Measurements from ENCODE around the gene RIOX2. TPM values are rescaled to one million over a fixed set of nuclear protein-coding genes. Genes with fewer than 3 reads are reported as not detected.

The RIOX2 gene
- total RNA-seq, 2 donors from 2014 or later, result 12.5 to 13.6 TPM

DNA sequence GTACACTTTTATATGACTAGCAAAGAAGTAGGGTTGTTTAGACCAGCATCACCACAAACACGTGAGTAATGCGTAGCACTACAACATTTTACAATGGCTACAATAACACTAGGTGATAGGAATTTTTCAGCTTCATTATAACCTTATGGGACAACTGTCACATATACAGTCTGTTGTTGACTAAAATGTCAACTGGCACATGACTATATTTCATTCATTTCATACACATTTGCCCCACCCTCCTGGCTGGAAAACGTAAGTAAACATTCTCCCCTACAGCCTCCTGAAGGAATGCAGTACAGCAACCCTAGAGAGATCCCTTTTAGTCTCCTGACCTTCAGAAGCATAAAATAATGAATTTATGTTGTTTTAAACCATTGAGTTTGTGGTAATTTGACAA lies 16.2 kb downstream of the RIOX2 start:
- WGBS, 2 experiments (ENCODE audit: insufficient coverage in 1 of 2, insufficient read length in 1 of 2), result 98 to 100% methylated on average over 2 to 3 of the region's 3 CpGs
- no peak overlapping the region for H3K9ac ChIP-seq (ENCODE audit: extremely low read depth, low read length, poor library complexity, severe bottlenecking)
- H3K27ac ChIP-seq (ENCODE audit: low read depth, low read length), result no peak overlapping the region
- Mint-ChIP-seq H3K27me3 (ENCODE audit: insufficient read depth) (no peaks in the 10 kb centered on the region), H3K4me1 (no peaks in the 10 kb centered on the region), H3K9me3 (no peaks in the 10 kb centered on the region), H3K36me3 (ENCODE audit: low read depth) (peaks cover 21% of the 10 kb centered on the region), H3K27ac (no peak overlapping the region), H3K4me3 (no peak overlapping the region)
- H3K27me3 ChIP-seq (ENCODE audit: control insufficient read depth, insufficient read depth, low read length, poor library complexity, severe bottlenecking), result no peaks in the 10 kb centered on the region
- H3K36me3 ChIP-seq (ENCODE audit: control insufficient read depth, insufficient read depth, low read length), result no peaks in the 10 kb centered on the region
- H3K9me3 ChIP-seq (ENCODE audit: control insufficient read depth, low read length), result no peaks in the 10 kb centered on the region
- no peaks in the 10 kb centered on the region for H3K4me1 ChIP-seq (ENCODE audit: control insufficient read depth, insufficient read depth, low read length)
- TF ChIP-seq, protein P1, sequence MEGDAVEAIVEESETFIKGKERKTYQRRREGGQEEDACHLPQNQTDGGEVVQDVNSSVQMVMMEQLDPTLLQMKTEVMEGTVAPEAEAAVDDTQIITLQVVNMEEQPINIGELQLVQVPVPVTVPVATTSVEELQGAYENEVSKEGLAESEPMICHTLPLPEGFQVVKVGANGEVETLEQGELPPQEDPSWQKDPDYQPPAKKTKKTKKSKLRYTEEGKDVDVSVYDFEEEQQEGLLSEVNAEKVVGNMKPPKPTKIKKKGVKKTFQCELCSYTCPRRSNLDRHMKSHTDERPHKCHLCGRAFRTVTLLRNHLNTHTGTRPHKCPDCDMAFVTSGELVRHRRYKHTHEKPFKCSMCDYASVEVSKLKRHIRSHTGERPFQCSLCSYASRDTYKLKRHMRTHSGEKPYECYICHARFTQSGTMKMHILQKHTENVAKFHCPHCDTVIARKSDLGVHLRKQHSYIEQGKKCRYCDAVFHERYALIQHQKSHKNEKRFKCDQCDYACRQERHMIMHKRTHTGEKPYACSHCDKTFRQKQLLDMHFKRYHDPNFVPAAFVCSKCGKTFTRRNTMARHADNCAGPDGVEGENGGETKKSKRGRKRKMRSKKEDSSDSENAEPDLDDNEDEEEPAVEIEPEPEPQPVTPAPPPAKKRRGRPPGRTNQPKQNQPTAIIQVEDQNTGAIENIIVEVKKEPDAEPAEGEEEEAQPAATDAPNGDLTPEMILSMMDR (conservative IDR thresholded peaks at IDR 0.05), result no peak
- no peak for DNase-seq
- no peak overlapping the region for H3K4me3 ChIP-seq (ENCODE audit: low read length)

DNA sequence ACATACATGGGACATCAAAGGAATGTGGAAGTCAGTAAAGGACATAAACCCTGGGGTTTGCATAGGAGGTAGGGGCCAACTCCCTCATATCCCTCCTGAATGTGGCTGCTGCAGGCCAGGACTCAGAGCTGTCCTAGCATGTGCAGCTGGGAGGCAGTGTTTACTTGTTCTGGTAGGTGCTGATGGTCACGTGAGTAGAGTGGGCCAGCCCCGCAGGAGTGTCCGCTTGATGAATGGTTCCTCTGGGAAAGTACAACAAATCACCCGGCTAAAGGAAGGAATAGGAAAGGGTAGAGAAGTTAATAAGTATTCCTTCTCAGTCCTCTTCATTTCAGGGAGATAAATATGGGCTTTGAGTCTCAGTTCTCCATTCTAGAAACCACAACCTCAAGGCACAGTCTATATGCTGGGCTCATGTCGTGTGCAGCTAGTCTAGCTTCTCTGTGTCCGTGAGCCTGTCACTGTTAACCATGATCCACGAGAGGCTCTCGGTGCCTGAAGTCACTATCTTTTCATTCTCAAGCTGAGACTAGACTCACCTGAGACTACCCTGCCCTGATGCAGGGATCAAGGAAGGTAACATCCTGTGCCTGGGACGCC lies 17.9 kb downstream of the RIOX2 start:
- no peaks in the 10 kb centered on the region for H3K4me1 ChIP-seq (ENCODE audit: control insufficient read depth, insufficient read depth, low read length)
- no peaks in the 10 kb centered on the region for H3K9me3 Mint-ChIP-seq
- no peaks in the 10 kb centered on the region for H3K27me3 Mint-ChIP-seq (ENCODE audit: insufficient read depth)
- H3K36me3 ChIP-seq (ENCODE audit: control insufficient read depth, insufficient read depth, low read length), result no peaks in the 10 kb centered on the region
- 90 to 95% methylated on average over 4 to 9 of the region's 9 CpGs for WGBS, 2 experiments (ENCODE audit: insufficient coverage in 1 of 2, insufficient read length in 1 of 2)
- TF ChIP-seq, protein P1 (conservative IDR thresholded peaks at IDR 0.05), result no peak
- H3K27ac ChIP-seq (ENCODE audit: low read depth, low read length), result no peak overlapping the region
- H3K9me3 ChIP-seq (ENCODE audit: control insufficient read depth, low read length), result no peaks in the 10 kb centered on the region
- peaks cover 21% of the 10 kb centered on the region for H3K36me3 Mint-ChIP-seq (ENCODE audit: low read depth)
- H3K27ac Mint-ChIP-seq, result no peak overlapping the region
- no peak overlapping the region for H3K9ac ChIP-seq (ENCODE audit: extremely low read depth, low read length, poor library complexity, severe bottlenecking)
- no peak overlapping the region for H3K4me3 ChIP-seq (ENCODE audit: low read length)
- no peak overlapping the region for H3K4me3 Mint-ChIP-seq
- no peaks in the 10 kb centered on the region for H3K4me1 Mint-ChIP-seq
- no peak for DNase-seq
- H3K27me3 ChIP-seq (ENCODE audit: control insufficient read depth, insufficient read depth, low read length, poor library complexity, severe bottlenecking), result no peaks in the 10 kb centered on the region

DNA sequence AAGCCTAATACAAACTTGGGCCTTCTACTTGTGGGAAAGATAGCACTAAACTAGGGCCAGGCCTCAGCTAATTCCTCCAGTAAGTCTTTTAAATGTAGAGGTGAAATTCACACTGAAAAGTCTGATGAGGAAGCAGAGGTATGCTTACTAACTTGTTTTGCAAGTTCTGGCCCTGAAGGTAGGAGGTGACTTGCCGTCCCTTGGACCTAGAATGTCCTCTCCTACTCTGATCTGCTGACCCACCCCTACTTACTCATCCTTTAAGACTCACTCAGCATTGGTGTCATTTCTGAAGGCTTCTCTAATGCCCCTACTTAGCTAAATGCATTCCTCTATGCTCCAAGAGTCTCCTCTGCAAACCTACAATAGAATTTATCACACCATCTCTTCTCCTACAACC lies 19.4 kb downstream of the RIOX2 start:
- Mint-ChIP-seq H3K27ac (no peak overlapping the region), H3K9me3 (no peaks in the 10 kb centered on the region), H3K27me3 (ENCODE audit: insufficient read depth) (no peaks in the 10 kb centered on the region), H3K4me1 (no peaks in the 10 kb centered on the region), H3K4me3 (no peak overlapping the region), H3K36me3 (ENCODE audit: low read depth) (peaks cover 16% of the 10 kb centered on the region)
- Histone ChIP-seq H3K4me3 (ENCODE audit: low read length) (no peak overlapping the region), H3K27me3 (ENCODE audit: control insufficient read depth, insufficient read depth, low read length, poor library complexity, severe bottlenecking) (no peaks in the 10 kb centered on the region), H3K27ac (ENCODE audit: low read depth, low read length) (no peak overlapping the region), H3K9ac (ENCODE audit: extremely low read depth, low read length, poor library complexity, severe bottlenecking) (no peak overlapping the region), H3K4me1 (ENCODE audit: control insufficient read depth, insufficient read depth, low read length) (no peaks in the 10 kb centered on the region), H3K9me3 (ENCODE audit: control insufficient read depth, low read length) (no peaks in the 10 kb centered on the region), H3K36me3 (ENCODE audit: control insufficient read depth, insufficient read depth, low read length) (no peaks in the 10 kb centered on the region)
- TF ChIP-seq, protein P1 (conservative IDR thresholded peaks at IDR 0.05), result no peak
- DNase-seq, result no peak
- WGBS, 2 experiments (ENCODE audit: insufficient coverage in 1 of 2, insufficient read length in 1 of 2), result 97% methylated on average over 1 of the region's 1 CpG; no CpG with 5 or more reads in 1 of the 2 experiments

All from endodermal cell (in vitro differentiated cells).